Stimulated activated naive CD4-positive, alpha-beta T cell treated with Interleukin-2 at 50 U/mL for 16 hours (primary cell): ENCODE measurements around the gene PRR9.
"Not testable (repeated sequence)": the region's sequence is repeated elsewhere in the genome, so short reads cannot be mapped to it uniquely, and the experiment has no call there.

ENCODE experiments used
- DNase-seq: peaks from one replicate; lab custom pipeline; 2025; lab: John Stamatoyannopoulos, UW

Gene PRR9

GRCh38 chr1:153229076-153229829 lies 11.9 kb downstream of the PRR9 start:
- DNase-seq = not testable (repeated sequence)

GRCh38 chr1:153231363-153231762 lies 14.0 kb downstream of the PRR9 start:
- no peak for DNase-seq

GRCh38 chr1:153231785-153232184 lies 14.4 kb downstream of the PRR9 start:
- no peak for DNase-seq

- DNase-seq = no peak
Observed at GRCh38 chr1:153232553-153232952, 15.2 kb downstream of the PRR9 start.

GRCh38 chr1:153233448-153233847 lies 16.1 kb downstream of the PRR9 start:
- DNase-seq = no peak

- no peak for DNase-seq
Observed at GRCh38 chr1:153238527-153238926, 21.1 kb downstream of the PRR9 start.

GRCh38 chr1:153242160-153242559 lies 24.8 kb downstream of the PRR9 start:
- DNase-seq = no peak

GRCh38 chr1:153245466-153245865 lies 28.1 kb downstream of the PRR9 start:
- DNase-seq = no peak

- DNase-seq = no peak
Observed at GRCh38 chr1:153246018-153246417, 28.6 kb downstream of the PRR9 start.

- DNase-seq = no peak
Observed at GRCh38 chr1:153246825-153247224, 29.4 kb downstream of the PRR9 start.

- DNase-seq = no peak
Observed at GRCh38 chr1:153248176-153248879, 30.9 kb downstream of the PRR9 start.

- DNase-seq = no peak
Observed at GRCh38 chr1:153250166-153250565, 32.8 kb downstream of the PRR9 start.

GRCh38 chr1:153251087-153251486 lies 33.7 kb downstream of the PRR9 start:
- DNase-seq = no peak

- no peak for DNase-seq
Observed at GRCh38 chr1:153251562-153251961, 34.2 kb downstream of the PRR9 start.

GRCh38 chr1:153251988-153252387 lies 34.6 kb downstream of the PRR9 start:
- no peak for DNase-seq

GRCh38 chr1:153253076-153253475 lies 35.7 kb downstream of the PRR9 start:
- no peak for DNase-seq

- DNase-seq = no peak
Observed at GRCh38 chr1:153253693-153254092, 36.3 kb downstream of the PRR9 start.

GRCh38 chr1:153259387-153259786 lies 42.0 kb downstream of the PRR9 start, which contains the start of gene LORICRIN:
LORICRIN (plus strand) TSS chr1:153259687; CDS start chr1:153260950, 1,263 bp downstream.
- DNase-seq = no peak

GRCh38 chr1:153260585-153261280 lies 43.3 kb downstream of the PRR9 start:
- DNase-seq = no peak

- no peak for DNase-seq
Observed at GRCh38 chr1:153261281-153262069, 44.1 kb downstream of the PRR9 start.

- DNase-seq = no peak
Observed at GRCh38 chr1:153262070-153262366, 44.6 kb downstream of the PRR9 start.

GRCh38 chr1:153262462-153263157 lies 45.2 kb downstream of the PRR9 start:
- DNase-seq = no peak
